CD4-positive, alpha-beta T cell treated with Interferon alpha-2 for 1 hour (primary cell): Measurements from ENCODE around the gene HSD17B1.
"Not testable (repeated sequence)": the region's sequence is repeated elsewhere in the genome, so short reads cannot be mapped to it uniquely, and the experiment has no call there.

Experiments
- DNase-seq, 2 donors: peaks; one replicate each; pipeline ENCODE4 v3.0.0-alpha.2; 2020 to 2022

The HSD17B1 gene, protein sequence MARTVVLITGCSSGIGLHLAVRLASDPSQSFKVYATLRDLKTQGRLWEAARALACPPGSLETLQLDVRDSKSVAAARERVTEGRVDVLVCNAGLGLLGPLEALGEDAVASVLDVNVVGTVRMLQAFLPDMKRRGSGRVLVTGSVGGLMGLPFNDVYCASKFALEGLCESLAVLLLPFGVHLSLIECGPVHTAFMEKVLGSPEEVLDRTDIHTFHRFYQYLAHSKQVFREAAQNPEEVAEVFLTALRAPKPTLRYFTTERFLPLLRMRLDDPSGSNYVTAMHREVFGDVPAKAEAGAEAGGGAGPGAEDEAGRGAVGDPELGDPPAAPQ

DNA sequence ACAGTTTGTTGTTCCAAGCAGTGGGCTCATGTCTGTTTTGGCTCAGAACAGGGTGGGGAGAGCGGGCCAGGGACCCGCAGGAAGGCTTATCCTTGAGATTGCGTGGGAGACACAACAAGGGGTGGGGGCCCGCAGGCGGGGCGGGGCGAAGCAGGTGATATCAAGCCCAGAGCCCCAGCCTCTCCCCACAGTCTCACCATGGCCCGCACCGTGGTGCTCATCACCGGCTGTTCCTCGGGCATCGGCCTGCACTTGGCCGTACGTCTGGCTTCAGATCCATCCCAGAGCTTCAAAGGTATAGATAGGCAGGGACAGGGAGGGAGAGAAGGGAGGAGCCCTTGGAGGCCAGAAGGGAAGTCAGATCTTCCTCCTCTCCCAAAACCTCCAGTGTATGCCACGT, at the start of gene HSD17B1:
Gene HSD17B1, plus strand, starts transcription at position 188 of the 400 bp plus-strand sequence. Its CDS starts 11 bp downstream, at position 199.
- DNase-seq, result not testable (repeated sequence)

DNA sequence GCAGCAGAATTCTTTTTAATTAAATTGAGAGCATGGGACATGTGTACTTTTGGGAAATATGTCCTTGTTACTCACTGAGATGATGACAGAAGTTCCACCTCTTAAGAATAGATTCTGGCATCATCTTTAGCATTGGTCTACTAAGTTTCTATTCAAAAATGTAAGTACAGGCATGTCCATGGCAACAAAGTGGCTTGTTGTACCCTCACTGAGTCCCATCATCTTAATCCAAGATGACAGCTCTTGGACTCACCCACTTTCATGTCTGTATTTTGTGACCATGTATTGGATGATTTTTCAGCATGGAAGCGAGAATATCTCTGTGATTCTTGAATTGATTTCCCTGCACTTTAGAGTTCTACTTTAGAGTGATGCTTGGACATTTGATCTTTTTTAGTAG, 49.8 kb upstream of the HSD17B1 start:
- DNase-seq, result no peak

DNA sequence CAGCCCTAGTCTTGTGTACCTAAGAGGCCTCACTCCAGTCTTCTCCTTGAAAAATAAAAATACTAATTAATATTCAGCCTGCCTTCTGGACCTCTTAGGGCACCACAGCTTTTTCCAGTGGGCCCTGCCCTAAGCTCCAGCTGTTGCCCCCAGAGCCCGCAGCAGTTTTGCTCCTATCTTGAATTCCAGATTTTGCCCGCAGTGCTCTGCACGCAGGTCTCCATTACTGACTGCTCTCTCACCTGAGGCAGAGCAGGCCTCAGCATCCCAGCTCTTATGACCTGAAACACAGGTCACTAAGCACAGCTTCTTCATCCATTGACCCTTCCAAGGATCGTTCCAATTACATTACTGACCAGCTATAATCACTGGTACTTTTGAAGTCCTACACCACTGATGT, 45.1 kb upstream of the HSD17B1 start:
- no peak for DNase-seq

DNA sequence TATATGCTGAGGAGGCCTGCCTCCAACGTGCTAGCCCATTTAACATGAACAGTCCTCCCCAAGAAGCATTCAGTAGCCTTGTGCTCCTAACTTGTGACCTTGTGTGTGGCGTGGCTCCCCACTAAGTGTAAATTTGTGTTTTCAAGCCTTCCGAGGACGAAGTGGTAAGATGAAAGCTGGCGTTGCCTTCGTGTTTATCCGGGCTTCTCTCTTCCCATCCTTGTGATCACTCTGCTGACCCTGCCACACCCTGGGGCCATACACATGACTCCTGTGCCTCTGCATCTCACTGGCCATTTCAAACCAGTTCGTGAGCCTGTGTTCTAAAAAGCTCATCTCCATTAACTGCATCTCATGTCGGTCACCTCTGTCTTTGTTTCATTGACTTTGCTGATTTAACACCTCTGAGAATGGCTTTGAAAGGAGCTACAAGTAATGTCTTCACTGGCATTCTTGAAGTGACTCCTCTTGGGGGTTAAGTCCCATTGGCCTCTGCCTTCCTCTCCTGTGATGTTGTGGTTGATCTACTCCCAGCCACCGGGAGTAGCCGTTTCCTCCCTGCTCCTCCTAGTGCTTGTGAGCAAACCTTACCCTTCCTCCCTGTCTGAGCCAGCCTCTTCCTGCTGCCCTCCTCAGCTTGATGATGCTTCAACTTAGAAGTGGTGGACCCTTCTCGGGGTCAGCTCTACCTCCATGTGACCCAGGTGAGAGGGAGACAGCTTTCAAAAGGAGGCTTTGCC, 44.1 kb upstream of the HSD17B1 start:
- no peak for DNase-seq

DNA sequence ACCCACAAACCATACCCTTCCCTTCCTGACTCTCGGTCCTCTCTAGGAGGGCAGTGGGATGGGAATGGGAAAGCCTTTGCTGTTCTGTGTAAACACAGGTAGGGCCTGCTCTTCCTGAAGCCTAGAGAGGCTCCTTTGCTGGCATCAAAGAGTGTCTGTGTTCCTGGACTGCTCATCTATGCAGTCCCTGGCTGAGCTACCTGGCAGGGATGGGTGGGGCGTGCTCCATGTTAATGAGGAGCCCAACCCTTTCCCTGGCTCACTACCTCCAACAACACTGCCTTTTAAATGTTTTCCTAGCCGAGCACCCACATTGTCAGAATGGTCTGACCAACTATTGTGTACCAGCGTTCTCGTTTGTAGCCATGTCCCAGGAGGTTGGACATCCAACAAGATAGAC, 43.3 kb upstream of the HSD17B1 start:
- DNase-seq, result no peak

DNA sequence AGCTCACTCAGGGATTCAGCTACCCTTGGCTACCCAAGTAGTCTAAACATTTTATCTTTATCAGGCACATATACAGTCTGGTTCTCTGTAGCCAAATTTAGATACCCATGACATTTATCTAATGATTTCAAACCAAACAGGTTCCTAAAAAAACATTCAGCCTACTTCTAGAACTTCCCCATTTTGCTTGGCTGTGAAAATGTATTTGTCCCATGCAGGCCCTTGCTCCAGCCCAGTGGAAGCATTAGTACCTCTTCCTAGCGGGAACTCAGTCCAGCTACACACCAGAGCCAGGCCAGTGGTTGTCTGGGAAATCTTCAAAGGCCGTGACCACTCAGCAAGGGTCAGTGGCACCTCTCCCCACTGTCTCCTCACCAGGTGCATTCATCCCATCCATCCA, 42.9 kb upstream of the HSD17B1 start:
- DNase-seq, result no peak

DNA sequence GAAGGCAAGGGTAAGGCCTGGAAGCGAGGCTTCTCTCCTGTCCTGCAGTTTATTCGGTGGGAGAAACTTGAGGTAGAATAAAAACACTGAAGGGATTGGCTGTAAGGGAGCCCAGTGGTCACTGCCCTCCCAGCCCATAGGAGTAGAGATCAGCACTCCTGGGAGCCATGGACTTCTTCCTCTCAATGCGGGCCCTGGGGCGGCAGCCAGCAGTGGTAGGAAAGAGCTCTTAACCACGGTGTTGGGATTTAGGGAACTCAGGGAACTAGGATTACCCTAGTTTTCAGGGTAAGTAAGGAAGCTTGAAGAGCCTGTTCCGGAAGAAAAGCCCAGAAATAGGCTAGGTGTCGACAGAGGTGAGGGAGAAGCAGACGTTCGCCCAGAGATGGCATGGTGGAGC, 40.5 kb upstream of the HSD17B1 start:
- DNase-seq, result no peak

DNA sequence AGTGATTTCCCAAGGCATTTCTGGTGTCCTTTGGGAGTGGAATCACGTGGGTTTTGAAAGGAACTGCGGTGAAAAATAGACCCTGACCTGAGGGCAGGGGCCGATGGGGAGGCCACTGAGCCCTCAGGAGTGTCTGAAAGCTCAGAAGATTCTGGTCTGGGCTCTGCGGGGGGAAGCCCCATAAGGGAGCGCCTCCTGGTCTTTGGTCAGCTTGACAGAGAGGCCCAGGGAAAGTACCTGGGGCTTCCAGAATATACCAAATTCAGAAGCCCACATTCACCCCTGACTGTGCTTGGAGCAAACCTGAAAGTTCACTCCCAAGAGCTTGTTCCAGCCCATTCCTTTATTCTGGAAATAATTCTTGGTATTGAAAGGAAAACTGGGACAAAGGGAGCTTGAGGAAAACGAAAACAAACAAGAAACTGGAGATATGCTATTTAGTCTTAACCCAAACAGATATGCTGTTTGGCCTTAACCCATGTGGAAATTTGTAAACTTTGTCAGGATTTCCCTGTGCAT, 39.9 kb upstream of the HSD17B1 start:
- no peak for DNase-seq

DNA sequence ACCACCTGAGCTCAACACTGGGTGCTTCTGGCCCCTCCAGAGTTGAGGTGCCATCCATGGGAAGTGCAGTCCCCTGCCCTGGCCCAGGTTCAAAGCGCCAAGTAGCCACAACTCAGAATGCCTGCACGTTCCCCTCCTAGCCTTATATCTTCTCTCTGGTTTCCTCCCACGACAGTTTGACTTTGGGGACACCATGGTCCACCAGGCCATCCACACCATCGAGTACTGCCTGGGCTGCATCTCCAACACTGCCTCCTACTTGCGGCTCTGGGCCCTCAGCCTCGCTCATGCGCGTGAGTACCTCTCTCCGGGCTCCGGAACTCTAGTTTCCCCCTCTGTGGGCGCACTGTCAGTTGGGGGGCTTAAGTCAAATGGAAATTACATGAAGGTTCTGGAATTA, 39.0 kb upstream of the HSD17B1 start:
- DNase-seq, result no peak

DNA sequence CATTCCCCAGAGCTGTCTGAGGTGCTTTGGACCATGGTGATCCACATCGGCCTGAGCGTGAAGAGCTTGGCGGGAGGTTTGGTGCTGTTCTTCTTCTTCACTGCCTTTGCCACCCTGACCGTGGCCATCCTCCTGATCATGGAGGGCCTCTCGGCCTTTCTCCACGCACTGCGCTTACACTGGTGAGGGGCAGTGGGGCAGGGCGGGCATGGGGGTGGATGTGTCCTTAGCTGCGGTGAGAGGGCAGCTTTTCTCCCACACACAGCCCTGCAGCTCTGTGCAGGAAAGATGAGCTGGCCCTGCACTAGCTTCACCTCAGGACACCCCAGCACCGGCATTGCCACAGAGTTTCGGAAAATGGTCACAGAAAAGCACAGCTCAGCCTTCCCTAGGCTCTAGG, 38.4 kb upstream of the HSD17B1 start:
- DNase-seq, result no peak

DNA sequence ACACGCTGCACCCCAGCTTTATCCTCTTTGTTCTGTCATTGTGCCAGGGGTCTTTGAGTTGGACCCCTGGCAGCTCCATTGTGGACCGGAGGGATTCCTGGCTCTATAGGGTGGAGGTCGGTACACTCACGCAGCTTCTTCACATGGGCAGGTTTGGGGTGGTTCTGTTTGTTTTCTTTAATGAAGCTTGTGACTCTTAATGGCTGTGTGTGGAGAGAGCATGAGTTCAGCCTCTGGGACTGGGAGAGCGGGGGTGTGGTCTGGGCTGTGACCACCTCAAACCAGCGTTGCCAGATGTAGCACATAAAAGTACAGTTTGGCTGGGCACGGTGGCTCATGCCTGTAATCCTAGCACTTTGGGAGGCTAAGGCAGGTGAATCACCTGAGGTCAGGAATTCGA, 37.9 kb upstream of the HSD17B1 start:
- no peak for DNase-seq

DNA sequence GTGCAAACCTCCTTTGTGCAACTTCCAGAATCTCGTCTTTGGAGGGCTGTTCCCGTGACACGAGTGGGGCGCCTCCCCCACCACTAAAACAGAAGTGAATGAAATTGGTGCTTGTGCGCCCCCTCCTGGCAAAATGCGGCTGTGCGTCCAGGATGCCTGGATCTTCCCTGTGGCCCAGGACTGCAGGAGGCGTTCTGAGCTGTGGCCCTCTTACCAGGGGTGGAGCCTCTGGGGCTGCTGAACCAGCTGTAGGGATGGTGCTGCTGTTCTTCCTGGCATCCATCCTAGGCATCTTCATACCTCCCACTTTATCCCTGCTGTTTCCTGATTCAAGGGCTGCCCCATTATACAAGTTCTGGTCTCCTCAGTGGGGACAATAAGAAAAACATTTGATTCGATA, 35.2 kb upstream of the HSD17B1 start:
- DNase-seq, result peak; percentile 78 to 83

DNA sequence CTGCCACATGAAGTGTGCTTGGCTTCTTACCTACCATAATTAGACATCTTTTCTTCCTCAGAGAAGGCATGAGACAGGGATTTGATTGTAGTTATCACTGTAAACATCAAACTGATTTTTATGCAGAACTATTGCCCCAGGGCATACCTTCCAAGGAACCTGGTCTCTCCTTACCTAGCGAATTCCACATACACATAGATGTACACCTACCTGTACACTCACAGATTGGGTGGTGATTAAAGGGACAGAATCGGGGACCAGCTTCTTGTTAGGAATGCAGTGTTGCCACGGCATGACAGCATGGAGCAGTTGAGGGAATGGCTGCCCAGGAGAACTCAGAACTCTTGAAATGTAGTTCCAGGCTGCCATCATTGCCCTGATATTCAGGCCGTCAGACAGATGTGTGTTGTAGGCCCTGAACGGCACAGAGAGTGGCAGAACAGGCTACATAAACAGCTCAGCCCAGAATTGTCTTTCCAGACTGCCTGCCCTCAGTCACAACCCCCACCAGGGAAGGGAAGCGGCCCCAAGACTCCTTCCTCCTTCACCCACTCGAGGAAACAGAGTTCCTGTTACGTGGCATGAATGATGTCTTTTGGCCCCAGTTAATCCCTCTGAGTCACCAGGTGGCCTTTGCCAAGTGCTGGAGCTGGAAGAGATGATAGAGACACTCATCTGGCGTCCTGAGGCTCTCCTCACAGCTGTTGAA, 34.5 kb upstream of the HSD17B1 start:
- DNase-seq, result peak in 1 of 2 donors; percentile 19

DNA sequence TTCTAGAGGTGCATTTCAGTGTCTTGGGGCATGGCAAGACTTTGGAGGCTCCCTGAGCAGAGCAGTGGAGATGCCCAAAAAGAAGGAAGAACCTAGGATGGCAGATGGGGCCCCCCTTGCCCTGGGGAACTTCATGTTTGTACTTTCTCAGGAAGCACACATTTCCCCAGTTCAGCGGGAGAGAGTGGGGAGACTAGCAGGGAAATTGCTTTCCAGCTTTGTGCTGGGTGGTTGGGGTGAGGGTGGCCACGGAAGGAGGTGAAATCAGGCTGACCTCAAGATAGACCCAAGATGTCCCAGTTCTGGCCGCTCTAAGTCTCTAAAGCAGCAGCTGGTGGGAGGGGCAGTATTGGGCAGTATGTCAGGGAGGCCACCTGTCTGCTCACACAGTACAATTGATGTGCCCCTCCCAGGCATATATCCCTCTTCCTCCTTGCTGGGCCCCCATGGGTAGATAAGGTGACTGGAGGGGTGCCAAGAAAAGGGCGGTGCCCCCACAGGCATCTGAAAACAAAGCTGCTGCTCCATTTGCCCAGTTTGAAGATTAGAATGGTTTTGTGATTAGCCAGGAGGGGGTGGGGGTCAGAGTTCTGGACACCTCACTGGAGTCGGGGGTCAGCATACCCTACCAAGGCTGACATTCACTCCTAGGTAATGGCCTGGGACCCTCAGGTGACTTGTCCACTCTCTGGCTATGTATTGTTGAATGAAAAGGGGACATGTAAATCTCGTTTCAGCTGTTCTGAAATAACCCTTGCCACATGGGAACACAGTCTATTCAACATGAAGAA, 33.8 kb upstream of the HSD17B1 start:
- DNase-seq, result no peak

DNA sequence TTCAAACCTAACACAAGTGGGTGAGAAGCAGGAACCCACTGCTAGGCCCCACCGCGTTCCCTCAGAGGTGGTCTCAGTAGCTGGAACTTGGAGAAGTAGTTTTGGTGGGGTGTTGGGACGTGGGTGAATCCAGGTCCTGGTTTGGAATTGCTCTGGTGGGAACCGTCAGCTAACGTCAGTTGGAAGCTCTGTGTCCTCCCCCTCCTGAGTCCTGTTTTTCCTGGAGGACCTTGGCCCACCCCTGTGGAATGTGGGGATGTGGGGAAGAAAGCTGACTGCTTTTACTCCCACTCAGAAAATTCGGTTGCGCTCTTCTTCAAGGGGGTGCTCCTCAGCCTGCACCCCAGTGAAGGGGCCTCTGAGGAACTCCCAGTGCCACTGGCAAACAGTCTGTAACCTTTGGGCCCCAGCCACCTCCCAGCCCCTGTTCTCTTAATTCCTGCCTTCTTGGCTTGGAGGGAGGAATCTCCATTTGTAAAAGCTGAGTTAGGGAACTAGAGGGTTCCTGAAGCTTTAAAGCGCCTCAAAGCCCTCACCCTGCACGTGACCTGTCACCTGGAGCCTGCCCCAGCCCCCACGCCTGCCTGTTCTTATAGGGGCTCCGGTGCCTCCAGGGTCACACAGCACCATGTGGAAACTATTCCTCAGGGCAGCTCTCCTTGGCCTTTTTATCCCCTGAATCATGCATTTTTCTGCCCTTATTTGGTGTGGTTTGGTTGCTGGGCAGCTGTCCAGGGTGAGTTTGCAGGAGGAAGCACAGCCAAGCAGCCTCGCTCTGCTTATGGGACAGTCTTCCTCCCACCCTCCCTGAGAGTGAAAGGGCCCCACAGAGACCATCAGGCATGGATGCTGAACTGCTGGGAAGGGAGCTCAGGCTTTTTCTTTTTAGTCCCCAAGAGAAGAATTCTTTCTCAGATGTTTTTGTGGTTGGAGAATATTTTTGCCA, 32.9 kb upstream of the HSD17B1 start:
- no peak for DNase-seq

DNA sequence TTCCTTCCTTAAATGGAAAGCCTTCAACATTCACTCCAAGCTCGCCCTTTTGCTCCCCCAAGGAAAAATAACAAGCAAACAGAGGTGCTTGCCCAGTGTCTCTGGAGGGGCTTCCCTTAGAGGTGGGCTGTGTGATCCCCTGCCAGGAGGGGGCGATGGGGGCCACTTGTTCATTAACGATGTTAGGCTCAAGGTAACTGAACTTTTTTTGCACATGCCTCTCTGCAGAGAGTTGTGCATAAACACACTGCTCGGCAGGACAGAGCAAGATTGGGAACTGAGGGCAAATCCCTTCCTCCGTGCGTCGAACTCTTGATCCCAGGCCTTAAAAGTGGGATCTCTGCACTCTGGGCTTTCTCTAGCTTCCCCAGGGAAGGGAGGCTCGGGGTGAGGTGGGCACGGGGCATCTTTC, 32.2 kb upstream of the HSD17B1 start:
- peak in 1 of 2 donors; percentile 28 for DNase-seq

DNA sequence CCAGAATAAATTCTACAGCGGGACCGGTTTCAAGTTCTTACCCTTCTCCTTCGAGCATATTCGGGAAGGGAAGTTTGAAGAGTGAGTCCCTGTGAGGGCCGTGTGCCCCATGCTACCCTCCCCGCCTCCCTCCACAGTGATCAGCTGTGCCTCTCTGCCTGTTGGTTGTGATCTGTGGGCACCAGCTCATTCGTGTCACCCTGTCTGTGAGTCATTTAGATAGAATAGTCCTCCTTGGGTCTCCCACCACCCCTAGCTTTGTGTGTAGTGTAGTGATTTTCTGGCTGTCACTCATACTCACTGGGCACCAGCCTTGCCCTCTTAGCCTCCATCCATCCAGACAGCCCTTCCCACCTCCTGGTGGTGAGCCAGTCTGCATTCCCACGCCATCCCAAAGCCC, 31.7 kb upstream of the HSD17B1 start:
- no peak for DNase-seq

DNA sequence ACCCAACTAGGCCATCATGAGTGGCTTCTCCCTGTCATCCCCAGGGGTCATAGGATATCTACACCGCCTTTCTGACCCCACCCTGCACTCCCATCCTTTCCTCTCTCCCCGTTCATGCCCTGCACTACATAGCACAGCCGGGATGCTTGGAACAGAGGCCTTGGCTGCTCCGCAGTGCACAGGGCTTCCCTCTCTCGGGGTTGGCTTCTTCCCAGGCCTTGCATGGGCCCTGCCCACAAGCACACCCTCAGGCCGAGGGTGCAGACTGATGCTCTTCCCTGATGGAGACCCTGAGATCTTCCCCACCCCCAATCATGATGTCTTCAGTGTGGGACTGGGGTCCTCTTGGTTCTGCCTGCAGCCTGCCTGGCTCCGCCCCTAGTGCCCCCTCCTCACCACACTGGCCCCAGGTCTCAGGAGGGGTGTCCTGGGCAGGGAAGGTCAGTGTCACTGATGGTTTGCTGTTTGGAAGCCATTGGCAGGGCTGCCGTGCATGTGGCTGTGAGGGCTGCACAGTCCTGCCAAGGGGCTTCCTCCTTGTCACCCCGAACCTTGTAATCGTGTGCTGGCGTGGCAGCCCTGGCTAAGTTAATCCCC, 31.0 kb upstream of the HSD17B1 start:
- DNase-seq, result no peak

DNA sequence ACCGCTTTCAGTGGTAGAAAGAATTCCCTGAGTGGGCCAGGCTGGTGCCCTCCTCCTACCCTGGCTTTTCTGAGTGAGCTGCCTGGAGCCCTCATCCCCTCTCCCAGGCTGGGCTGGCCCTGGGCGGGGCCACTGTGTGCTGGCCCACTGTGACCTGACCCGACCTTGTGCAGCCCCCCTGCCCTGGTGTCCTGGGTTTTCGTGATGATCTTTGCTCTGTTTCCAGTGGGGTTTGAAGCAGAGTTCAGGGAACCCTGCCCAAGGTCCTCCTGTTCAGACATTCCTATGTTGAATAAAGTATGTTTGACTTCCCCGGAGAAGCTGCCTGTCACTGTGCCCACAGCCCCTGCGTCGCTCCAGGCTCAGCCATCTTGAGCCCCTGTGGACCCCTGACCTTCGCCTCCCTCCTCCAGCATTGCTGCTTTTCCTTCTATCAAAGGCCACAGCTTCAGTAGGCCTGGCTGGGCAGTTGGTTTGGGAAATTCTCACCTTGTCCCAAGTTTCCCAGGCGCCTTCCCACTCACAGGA, 30.4 kb upstream of the HSD17B1 start:
- no peak for DNase-seq

DNA sequence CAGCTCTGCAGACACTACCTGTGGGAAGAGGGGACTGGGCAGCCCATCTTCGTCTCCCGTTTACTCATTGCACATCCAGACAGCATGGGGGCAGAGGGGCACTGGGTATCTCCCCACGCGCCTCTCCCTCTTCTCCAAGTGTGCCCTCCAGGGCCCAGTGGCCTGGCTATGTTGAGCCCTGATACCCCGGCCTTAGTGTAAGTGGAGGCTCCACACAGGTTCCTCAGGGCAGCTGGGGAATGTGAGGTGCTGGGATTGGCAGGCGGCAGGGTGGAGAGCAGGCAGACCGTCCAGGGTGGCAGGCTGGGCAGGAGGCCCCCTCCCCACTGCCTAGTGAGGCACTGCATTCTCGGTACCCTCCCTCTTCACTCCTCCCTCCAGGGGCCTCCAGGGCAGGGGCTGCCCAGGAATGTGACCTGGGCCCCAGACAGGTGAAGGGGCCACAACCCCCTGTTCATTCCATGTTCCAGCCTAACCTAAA, 29.9 kb upstream of the HSD17B1 start:
- DNase-seq, result no peak

DNA sequence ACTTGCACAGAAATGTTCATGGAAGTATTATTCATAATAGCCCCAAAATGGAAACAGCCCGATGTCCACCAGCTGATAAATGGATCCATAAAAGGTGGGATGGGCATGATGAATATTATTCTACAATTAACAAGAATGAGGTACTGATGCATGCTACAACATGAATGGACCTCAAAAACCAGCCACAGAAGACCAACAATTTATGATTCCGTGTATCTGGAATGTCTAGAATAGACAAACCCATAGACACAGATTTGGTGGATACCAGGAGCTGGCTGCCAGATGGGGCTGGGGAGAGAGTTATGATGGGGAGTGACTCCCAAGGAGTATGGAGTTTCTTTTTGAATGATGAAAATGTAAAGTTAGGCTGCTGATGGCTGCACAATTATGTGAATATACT, 27.5 kb upstream of the HSD17B1 start:
- no peak for DNase-seq
